Activated T-helper 9 cell treated with anti-CD3 and anti-CD28 coated beads, Interleukin-2, amount 50 U/mL, for 16 hours (primary cell): ENCODE data around the gene TARS3.
"Not testable (repeated sequence)": the region's sequence is repeated elsewhere in the genome, so short reads cannot be mapped to it uniquely, and the experiment has no call there.

Experiments
- DNase-seq: peaks from one replicate; pipeline ENCODE4 v3.0.0-alpha.2; 2020; ENCODE audit warnings: low read depth

Gene TARS3

DNA sequence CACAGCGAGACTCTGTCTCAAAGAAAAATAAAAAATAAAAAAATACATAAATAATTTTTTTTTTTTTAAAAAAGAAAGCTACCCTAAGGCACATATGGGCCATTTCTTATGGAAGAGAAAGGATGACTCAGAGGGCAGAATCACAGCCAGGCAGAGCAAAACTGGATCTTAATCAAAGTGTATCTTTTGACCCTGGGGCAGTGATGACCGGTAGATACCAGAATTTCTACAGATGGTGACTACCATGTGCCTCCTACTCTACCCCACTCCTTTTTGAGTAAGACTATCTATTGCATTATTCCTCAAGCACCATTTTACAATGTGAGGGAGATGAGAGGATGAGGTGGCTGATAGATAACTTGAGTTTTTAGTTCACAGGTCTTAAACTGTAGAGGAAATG lies 26.0 kb downstream of the TARS3 start:
- DNase-seq = no peak

DNA sequence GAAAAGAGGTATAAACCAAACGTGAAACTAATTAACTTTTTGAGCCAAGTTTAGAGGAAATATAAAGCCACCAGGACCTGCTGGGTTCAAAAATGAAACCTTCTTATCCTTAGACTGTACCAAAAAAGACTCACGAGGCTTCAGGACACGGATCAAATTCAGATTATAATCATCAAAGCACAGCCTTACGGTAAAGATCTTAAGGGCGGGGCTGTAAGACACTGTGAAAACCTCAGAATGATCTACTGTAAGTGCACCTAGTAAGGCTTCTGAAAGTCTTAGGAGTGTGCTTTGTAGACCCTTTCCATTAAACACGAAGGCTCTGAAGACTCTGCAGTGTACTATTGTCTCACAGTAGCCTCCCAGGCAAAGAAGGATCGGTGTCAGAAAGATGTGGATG lies 26.8 kb downstream of the TARS3 start:
- no peak for DNase-seq

DNA sequence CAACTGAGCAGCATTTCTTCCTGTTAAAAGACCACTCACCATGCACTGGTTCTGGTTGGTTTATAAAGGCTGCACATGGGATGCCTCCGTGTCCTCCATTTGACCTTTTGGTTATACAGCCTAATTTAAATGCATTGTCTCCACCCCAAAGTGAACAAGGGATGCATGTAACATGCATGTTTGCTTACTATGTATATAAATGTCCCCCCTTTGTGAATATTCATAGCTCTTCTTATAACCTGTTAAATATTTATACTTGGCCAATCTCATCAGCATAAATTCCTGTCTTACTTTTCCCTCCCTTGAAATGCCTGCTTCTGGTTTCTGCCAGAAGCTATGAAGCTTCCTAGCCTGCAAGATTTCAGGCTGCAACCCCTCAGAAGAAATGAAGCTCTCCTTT lies 27.4 kb downstream of the TARS3 start:
- no peak for DNase-seq

DNA sequence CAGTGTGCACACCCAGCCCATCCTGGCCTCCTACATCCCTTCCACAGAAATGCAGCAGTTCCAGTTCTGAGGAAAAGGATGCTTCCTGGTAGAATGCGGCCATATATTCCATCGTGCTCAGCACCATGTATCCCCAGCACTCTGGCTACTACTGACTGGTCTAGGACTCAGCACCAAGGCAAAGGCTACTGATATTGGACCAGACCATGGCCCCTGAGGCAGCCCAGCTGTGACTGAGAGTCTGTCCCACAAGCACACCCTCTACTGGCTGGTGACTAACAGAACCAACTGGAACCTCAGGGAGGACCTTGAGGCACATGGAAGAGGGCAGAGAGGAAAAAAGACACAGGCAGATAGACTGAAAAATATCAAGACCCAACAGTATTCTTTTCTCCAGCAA lies 30.0 kb downstream of the TARS3 start:
- DNase-seq = no peak

DNA sequence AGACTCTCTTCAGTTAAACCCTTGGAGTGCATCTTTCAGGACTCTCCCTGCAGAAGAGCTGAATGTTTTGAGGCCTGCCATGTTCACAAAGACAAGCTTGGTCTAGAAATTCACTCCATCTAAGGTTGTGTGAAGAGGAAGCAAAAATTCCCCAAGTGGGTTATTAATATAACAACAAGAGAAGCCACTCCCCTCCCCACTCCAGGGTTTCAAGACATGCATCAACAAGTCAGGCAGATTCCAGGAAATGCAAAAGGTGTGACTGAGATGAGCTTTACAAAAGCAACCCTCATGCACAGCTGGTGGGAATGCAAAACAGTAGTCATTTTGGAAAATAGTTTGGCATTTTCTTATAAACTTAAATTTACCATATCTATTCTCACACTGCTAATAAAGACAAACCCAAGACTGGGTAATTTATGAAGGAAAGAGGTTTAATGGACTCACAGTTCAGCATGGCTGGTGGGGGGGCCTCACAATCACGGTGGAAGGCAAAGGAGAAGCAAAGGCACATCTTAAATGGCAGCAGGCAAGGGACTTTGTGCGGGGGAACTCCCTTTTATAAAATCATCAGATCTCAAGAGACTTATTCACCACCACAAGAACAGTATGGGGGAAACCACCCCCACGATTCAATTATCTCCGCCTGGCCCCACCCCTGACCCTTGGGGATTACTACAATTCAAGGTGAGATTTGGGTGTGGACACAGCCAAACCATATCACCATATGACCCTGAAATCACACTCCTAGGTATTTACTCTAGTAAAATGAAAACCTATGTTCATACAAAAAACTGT lies 31.3 kb downstream of the TARS3 start:
- no peak for DNase-seq

GRCh38 chr15:101689901-101690300 lies 34.4 kb downstream of the TARS3 start:
- no peak for DNase-seq

GRCh38 chr15:101686718-101687117 lies 37.6 kb downstream of the TARS3 start:
- DNase-seq = no peak

DNA sequence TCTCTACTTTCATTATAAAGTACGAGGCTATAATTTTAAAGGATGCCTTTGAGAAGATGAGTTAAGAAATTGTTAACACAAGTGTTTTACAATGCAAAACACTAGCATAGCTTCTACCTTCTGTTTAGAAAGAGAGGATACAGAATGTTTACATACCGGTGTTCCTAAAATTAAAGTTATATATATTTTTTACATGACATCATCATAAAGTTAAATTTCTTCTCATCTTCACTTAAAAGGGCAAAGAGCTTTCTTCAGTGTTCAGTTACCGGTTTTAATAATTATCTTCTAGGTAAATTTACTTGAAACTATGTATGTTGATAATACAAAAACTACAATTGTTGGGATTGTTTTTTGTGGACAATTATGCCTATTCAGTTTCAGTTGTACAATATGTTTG lies 39.4 kb downstream of the TARS3 start:
- no peak for DNase-seq

DNA sequence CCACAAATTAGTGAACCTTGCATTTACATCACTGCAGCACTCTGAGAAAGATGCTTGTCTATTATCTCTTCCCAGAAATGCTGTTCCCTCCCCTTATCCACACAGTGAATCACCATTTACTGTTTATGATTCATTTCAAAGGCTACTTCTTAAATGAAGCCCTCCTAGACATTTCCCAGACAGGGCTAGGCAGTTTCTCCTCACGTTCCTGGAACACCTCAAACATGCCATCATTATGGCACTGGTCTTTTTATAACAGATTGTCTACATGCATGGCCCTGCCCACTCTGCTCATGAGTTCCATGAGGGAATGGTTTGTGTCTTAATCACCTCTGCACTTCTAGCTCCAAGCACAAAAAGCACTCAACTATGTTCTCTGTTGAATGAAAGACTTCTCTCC lies 39.9 kb downstream of the TARS3 start:
- no peak for DNase-seq

DNA sequence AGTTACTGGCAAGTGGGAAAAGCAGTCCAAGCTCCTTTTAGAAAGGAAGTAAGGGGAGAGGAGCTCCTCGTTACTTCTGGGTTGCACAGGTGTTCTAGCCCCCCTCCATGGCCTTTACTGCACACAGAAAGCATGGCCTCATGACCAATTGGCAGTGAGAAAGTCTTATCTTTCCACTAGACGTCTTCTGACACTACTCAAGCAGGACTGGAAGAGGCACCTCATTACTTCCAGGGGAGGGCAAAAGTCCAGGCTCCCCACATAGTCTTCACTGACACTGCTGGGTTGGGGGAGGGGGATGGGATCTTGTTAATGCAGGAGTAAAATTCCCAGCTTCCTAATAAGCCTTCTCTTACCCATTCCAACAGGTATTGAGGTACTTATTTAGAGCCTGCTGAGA lies 44.5 kb downstream of the TARS3 start:
- DNase-seq = no peak

DNA sequence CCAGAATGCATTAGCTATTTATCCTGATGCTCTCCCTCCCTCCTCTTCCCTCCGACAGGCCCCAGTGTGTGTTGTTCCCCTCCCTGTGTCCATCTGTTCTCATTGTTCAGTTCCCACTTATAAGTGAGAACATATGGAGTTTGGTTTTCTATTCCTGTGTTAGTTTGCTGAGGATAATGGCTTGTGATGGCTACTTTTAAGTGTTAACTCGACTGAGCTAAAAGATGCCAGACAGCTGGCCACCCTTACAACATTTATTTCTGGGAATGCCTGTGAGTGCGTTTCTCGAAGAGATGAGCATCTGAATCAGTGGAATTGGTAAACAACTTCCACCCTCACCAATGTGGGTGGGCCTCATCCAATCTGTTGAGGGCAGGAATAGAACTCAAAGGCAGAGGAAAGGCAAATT lies 47.3 kb downstream of the TARS3 start:
- DNase-seq = no peak

GRCh38 chr15:101675796-101676582 lies 48.3 kb downstream of the TARS3 start:
- no peak for DNase-seq

DNA sequence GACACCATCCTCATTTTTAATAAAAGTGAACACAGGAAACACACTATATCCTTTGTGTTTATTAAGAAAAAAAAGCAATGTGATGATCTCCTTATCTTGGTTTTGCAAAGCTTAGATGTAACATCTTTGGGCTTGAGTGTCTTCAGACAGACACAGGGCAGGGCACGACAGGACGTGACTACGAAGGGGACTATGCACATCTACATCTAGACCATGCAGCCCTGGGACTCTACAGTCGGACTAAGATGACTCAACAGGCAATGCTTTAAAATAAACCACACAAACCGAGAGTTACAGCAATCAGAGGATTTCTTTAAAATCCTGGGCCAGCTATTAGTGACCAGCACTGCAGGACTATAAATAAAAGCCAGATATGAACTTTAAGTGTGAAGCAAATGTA lies 49.3 kb downstream of the TARS3 start:
- no peak for DNase-seq

DNA sequence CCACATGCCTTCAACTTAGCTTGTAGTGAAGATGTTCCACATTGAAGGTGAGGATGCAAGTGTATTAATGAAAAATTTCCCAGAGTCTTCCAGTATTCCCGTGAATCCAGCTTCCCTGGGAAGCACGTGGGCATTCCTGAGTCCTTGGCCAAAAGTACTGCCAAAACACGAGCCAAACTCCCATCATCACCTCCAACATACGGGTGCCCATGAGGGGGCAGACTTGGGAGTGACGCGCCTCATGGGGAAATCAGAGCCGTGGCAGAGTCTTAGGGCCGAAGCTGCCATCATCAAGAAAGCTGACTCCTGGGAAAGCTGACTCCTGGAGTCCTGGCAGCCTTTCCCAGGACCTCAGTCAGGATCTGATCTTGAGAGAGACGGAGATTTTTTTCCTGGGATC lies 52.0 kb downstream of the TARS3 start:
- DNase-seq = no peak

DNA sequence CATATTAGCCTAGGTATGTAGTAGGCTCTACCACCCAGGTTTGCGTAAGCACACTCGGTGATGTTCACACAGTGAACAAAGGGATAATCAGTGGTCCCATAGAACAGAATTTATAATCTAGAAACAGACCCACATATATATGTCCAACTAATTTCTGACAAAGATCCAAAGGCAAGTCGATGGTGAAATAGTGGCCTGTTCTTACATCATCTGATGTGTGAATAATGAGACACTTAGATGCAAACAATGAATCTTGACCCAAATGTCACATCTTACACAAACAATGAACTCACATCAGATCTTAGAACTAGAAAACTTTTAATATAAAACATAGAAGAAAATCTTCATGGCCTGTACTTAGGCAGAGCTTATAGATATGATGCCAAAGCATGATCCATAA lies 54.5 kb downstream of the TARS3 start:
- no peak for DNase-seq

GRCh38 chr15:101667881-101668280 lies 56.4 kb downstream of the TARS3 start:
- DNase-seq = no peak

DNA sequence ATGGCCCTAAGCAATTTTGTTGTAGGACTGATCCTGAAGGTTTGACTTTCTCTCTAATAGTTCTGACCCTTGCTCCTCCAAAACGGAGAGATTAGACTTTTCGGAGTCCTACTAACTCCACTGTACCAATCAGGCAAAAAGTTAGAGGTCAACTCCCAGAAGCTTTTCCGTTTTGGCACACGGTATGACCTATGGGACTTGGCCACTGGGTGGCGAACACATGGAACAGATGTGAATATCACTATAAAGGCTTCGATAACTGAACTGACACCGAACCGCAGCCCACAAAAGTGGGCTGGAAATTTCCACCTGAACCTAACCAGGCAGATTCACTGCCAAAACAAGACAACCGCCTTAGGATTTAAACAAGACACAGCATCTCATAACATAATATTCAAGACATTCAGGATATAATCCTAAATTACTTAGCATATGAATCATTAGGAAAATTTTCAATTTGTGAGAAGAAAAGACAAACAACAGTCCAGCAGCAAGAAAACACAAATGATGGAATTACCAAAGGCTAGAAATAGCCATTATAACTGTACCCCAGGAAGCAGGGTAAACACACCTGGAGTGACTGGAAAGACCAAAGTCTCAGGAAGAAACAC lies 59.9 kb downstream of the TARS3 start:
- DNase-seq = no peak

GRCh38 chr15:101662203-101662602 lies 62.1 kb downstream of the TARS3 start:
- DNase-seq = no peak

GRCh38 chr15:101660005-101660404 lies 64.3 kb downstream of the TARS3 start:
- DNase-seq = no peak

DNA sequence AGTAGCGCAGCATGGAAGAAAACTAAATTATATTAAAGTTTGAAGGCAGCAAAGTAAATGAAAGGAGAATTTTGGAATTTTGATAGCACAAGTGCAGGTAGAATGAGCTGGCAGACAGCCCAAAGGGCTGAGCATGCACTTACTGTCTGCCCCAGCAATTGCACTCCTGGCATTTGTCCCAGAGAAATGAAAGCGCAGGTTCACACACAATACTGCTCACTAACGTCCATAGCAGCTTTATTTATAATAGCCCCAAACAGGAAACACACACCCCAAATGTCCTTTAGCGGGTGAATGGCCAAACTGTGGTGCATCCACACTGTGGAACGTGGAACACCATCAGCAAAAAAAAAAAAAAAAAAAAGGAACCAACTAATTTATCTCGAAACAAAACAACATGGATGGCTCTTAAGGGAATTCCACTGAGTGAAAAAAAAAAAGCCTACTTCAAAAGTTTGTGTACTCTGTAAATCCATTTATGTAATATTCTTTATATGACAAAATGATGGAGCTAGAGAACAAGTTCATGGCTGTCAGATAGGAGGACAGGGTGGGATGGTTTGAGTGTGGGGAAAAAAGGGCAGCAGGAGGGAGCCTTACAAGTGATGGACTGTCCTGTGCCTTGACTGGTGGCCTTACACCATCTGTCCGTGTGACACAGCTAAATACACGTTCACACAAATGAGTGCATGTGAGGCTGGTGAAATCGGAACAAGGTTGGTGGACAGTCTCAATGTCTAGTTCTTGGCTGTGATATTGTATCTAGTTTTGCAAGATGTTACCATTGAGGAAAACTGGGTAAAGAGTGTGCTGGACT lies 66.1 kb downstream of the TARS3 start:
- DNase-seq = no peak

DNA sequence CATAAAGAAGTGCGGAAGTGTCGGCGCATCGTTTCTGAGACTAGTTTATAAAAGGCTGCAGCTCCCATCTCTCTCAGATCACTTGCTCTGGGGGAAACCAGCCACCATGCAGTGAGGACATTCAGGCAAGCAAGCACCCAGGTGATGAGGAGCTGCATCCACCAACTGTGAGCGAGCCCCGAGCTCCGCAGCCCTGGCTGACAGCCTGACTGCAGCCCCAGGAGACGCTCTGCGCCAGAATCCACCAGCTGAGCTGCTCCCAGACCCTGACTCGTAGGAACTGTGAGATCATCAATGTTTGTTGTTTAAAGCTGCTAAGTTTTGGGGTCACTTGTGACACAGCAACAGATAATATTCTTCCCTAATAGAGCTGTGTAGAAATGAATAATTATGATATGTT lies 67.1 kb downstream of the TARS3 start:
- DNase-seq = no peak

DNA sequence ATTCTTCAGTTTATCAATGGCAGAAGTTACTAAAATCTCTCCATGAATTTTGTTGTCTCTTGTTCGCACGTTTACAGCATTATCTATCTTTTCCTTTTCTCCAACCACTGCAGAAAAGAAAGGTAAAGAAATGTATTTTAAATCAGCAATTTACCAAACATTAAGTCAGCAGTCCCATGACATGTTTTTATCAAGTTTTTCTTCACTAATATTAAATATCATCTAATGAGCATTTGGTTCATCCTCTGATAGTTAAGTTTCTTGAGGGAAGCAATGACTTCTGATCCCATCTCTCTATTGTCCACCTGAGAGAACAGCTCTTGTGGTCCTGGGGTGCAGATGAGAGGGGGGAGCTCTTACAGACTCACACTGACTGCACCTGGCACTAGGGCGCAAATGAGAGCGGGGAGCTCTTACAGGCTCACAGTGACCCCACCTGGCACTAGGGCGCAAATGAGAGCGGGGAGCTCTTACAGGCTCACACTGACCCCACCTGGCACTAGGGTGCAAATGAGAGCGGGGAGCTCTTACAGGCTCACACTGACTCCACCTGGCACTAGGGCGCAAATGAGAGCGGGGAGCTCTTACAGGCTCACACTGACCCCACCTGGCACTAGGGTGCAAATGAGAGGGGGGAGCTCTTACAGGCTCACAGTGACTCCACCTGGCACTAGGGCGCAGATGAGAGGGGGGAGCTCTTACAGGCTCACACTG lies 69.5 kb downstream of the TARS3 start:
- DNase-seq = not testable (repeated sequence)
